HepG2 (cell line): ENCODE measurements around the gene PALM. TPM values are rescaled to one million over a fixed set of nuclear protein-coding genes. Genes with fewer than 3 reads are reported as not detected.

ENCODE experiments used
- ATF5 ChIP-seq: sonication (generic); formaldehyde crosslinking; IDR thresholded peaks from 2 replicates; pipeline ENCODE4 v1.4.0; 2020; ENCODE audit warnings: mild to moderate bottlenecking, low read depth, missing genetic modification reagents
- DNMT1 ChIP-seq: sonication (generic); formaldehyde crosslinking; IDR thresholded peaks from 2 replicates; pipeline ENCODE4 v1.5.1; 2020; ENCODE audit warnings: mild to moderate bottlenecking, missing genetic modification reagents
- DNMT3B ChIP-seq: conservative IDR thresholded peaks from 2 replicates; pipeline ENCODE4 v1.6.1; 2016; ENCODE audit warnings: missing biosample characterization, control low read depth
- GZF1 ChIP-seq: sonication (generic); formaldehyde crosslinking; IDR thresholded peaks from 2 replicates; pipeline ENCODE4 v1.5.1; 2020; ENCODE audit warnings: mild to moderate bottlenecking, missing genetic modification reagents
- HOXD1 ChIP-seq: sonication (generic); formaldehyde crosslinking; IDR thresholded peaks from 2 replicates; pipeline ENCODE4 v1.5.0; 2020; ENCODE audit warnings: missing genetic modification reagents
- ISL2 ChIP-seq: sonication (generic); formaldehyde crosslinking; IDR thresholded peaks from 2 replicates; pipeline ENCODE4 v1.5.0; 2020; ENCODE audit warnings: missing genetic modification reagents
- MNT ChIP-seq: fragments of 450-650 bp; IDR thresholded peaks from 2 replicates; pipeline ENCODE4 v1.6.1; 2016
- NFE2 ChIP-seq: sonication (generic); formaldehyde crosslinking; IDR thresholded peaks from 2 replicates; pipeline ENCODE4 v1.4.0; 2020; ENCODE audit warnings: missing genetic modification reagents
- PAXIP1 ChIP-seq: sonication (generic); formaldehyde crosslinking; conservative IDR thresholded peaks from 2 replicates; pipeline ENCODE4 v1.4.0; 2020; ENCODE audit warnings: mild to moderate bottlenecking, missing genetic modification reagents, moderate library complexity
- PITX1 ChIP-seq: sonication (generic); formaldehyde crosslinking; IDR thresholded peaks from 2 replicates; pipeline ENCODE4 v1.5.1; 2020; ENCODE audit warnings: mild to moderate bottlenecking, missing genetic modification reagents
- SMAD9 ChIP-seq: sonication (generic); formaldehyde crosslinking; IDR thresholded peaks from 2 replicates; pipeline ENCODE4 v1.5.1; 2020; ENCODE audit warnings: mild to moderate bottlenecking, missing genetic modification reagents
- SOX13 ChIP-seq, 3 experiments: fragments of 450-650 bp in 1 of 3; sonication (generic) in 1 of 3; formaldehyde crosslinking in 1 of 3; IDR thresholded peaks in 2 of 3; conservative IDR thresholded peaks in 1 of 3; 2 replicates each; pipeline versions ENCODE4 v1.5.0 to v1.6.1; 2016 to 2020; ENCODE audit warnings: antibody characterized with exemption in 1 of 3, mild to moderate bottlenecking in 1 of 3, missing compliant biosample characterization in 1 of 3, missing genetic modification reagents in 1 of 3, moderate library complexity in 1 of 3
- ZBTB21 ChIP-seq: sonication (generic); formaldehyde crosslinking; IDR thresholded peaks from 2 replicates; pipeline ENCODE4 v1.4.0; 2020; ENCODE audit warnings: missing genetic modification reagents
- ZHX2 ChIP-seq, 2 experiments: sonication (generic) in 1 of 2; formaldehyde crosslinking in 1 of 2; IDR thresholded peaks; 2 replicates each; pipeline versions ENCODE4 v1.6.1 to v1.9.0; 2014 to 2022; ENCODE audit warnings: antibody characterized with exemption in 1 of 2, borderline replicate concordance in 1 of 2, inconsistent platforms in 1 of 2, low read depth in 1 of 2, missing genetic modification reagents in 1 of 2
- ZNF20 ChIP-seq: sonication (generic); formaldehyde crosslinking; IDR thresholded peaks from 2 replicates; pipeline ENCODE4 v1.4.0; 2020; ENCODE audit warnings: mild to moderate bottlenecking, moderate library complexity, missing genetic modification reagents
- ZNF75D ChIP-seq: sonication (generic); formaldehyde crosslinking; IDR thresholded peaks from 2 replicates; pipeline ENCODE4 v1.8.1; 2023; ENCODE audit warnings: missing genetic modification reagents, mild to moderate bottlenecking, borderline replicate concordance
- ZNF891 ChIP-seq: sonication (generic); formaldehyde crosslinking; IDR thresholded peaks from 2 replicates; pipeline ENCODE4 v1.5.0; 2020; ENCODE audit warnings: mild to moderate bottlenecking, missing genetic modification reagents
- polyA plus RNA-seq, 8 experiments: library from polyadenylated mRNA; depleted of rRNA in 3 of 8; stranded (reverse) in 7 of 8; unstranded in 1 of 8; fragments of >200 nt; fragmentation: Illumina TruSeq in 4 of 8; extraction: Trizol in 4 of 8; gene quantifications; 2 replicates each; pipeline versions ENCODE4 v1.2.1 to v1.2.3, GENCODE V29; 2011 to 2016; ENCODE audit warnings: low read depth in 4 of 8, missing spikeins in 1 of 8, mixed read lengths in 1 of 8; ENCODE audit not compliant: insufficient read depth in 1 of 8
- total RNA-seq, 5 experiments: library from RNA; depleted of rRNA; stranded (reverse); fragments of >200 nt; fragmentation: Illumina TruSeq; extraction: Trizol; gene quantifications; 2 replicates each; pipeline ENCODE4 v1.2.3, GENCODE V29; 2016; ENCODE audit warnings: low read depth in 1 of 5

The PALM gene
- total and polyA plus RNA-seq, 2 of the 13 experiments (the other 11 are each of a cell fraction or from before 2014, with no cell fraction given), result 4.0 to 9.7 TPM

GRCh38 chr19:751501-752341 is 43.0 kb downstream of the PALM start (continued):
- TF ChIP-seq ZHX2 (IDR thresholded peaks at IDR 0.05; ENCODE audit: low read depth) (no peak), ZHX2 (CRISPR knock-in tag; IDR thresholded peaks at IDR 0.05; ENCODE audit: borderline replicate concordance) (no peak), ZBTB21 (CRISPR knock-in tag) (no peak), HOXD1 (no peak), ISL2 (CRISPR knock-in tag) (no peak), GZF1 (CRISPR knock-in tag) (no peak), SMAD9 (CRISPR knock-in tag) (no peak), DNMT1 (CRISPR knock-in tag) (no peak), DNMT3B (no peak), ZNF75D (no peak), SOX13 (IDR thresholded peaks at IDR 0.05) (no peak), SOX13 (CRISPR knock-in tag; conservative IDR thresholded peaks at IDR 0.05 in 1 of 2, IDR thresholded peaks at IDR 0.05 in 1 of 2) (no peak), ZNF891 (CRISPR knock-in tag) (no peak), NFE2 (no peak), PITX1 (CRISPR knock-in tag) (0 out of 2 replicates have a peak, but pooled peaks have one; percentile 17), ATF5 (CRISPR knock-in tag) (no peak), MNT (no peak), PAXIP1 (CRISPR knock-in tag) (peak; percentile 47; the same call in 1 of the 2 replicates), ZNF20 (no peak)
